G401 (cell line): Measurements from ENCODE around the gene SMIM5. TPM values are rescaled to one million over a fixed set of nuclear protein-coding genes. Genes with fewer than 3 reads are reported as not detected.

ENCODE experiments used
- DNase-seq: peaks from one replicate; pipeline ENCODE4 v3.0.0-alpha.2; 2015; ENCODE audit warnings: low spot score
- in situ Hi-C: cut with HindIII; loops from 2 replicates; pipeline ENCODE4 v1.10.0; 2016; ENCODE audit warnings: low sequenced_read_pairs, mixed read lengths
- total RNA-seq: library from RNA; depleted of rRNA; stranded (reverse); fragments of >200 nt; shearing (Covaris generic); gene quantifications from 2 replicates; pipeline ENCODE4 v1.2.3, GENCODE V29; 2014; rRNA removed

The SMIM5 gene
- total RNA-seq, 1 experiment from 2014 or later = not detected

DNA sequence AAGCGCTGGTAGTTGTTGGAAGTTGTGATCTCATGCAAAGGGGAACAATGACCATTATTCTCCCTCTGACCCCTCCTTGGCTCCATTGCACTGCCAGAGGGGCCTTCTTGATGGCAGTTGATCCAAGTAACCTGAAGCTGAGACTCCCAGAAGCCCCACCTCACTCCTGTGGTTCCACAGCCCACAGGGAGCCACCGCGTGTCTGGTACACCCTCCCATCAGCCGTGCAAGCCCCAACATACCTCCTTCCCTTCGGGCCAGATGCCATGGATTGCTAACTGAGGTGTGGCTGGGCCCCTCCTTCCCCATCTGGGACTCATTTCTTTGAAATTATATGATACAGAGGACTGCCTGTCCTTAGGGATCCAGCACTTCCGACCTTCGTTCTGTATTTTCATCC lies 51.7 kb downstream of the SMIM5 start:
- no peak for DNase-seq
- in situ Hi-C loops = no loop called here

GRCh38 chr17:75685499-75685898 lies 52.3 kb downstream of the SMIM5 start:
- no peak for DNase-seq
- in situ Hi-C loops = no loop called here

DNA sequence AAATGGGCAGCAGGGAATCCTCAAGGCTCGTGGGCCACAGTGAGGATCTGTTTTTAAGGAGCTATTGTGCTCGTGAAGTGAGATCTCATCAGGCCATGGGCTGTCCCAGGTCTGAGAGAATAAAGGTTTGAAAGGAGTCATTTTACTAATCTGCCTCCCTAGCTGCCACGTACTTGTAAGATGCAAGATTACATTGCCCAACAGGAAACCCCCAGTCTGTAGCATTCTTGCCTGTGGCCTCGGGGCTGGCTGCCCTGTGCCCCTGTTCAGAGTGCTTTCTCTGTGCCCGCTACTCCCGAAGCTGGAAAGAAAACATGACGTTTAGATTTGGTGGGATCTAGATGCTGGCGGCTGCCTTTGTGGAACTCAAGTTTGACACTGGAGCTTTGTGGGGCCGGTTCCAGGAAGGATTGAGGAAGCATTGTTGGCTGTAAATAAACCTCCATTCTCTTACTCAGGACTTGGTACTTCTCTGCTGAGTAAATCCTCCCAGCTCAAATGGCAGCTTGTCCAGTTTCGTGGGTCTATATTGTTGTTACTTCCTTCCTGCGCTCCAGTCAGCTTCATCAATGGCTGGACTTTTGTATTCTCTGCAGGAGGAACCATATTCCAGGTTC lies 55.1 kb downstream of the SMIM5 start:
- DNase-seq = no peak
- in situ Hi-C loops = no loop called here

DNA sequence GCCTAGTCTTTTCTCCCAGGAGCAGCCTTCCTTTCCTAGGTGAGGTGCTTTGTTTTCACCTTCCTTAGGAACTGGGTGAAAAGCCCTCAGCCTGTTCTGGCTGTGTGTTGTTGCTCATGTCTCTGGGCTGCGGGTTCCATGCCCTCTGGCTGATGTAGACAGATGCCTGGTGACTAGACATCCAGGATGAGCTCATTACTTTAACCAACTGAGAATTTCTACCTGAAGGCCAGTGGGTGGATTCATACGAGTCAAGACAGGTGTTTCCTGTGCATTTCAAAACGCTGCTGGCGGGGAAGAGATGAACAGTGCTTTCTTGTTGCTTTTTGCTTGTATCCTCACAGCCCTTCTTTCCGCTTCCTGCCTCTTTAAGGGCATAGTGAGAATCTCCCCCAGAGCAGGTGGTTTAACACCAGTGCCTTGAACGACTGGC lies 56.2 kb downstream of the SMIM5 start:
- in situ Hi-C loops = no loop called here

More for the DNA sequence above, 56.2 kb downstream of the SMIM5 start:
- no peak for DNase-seq

Other genes starting within 250 kb of the SMIM5 start
- gene GRB2, start 227.8 kb upstream of the SMIM5 start, total RNA-seq = 176 and 195 TPM in 2 replicates
- gene TMEM94, start 176.8 kb upstream of the SMIM5 start, total RNA-seq = 50.3 and 53.2 TPM in 2 replicates
- gene CASKIN2, start 117.9 kb upstream of the SMIM5 start, total RNA-seq = 11.6 and 11.8 TPM in 2 replicates
- gene TSEN54, start 116.9 kb upstream of the SMIM5 start, total RNA-seq = 47.2 and 56.3 TPM in 2 replicates
- gene LLGL2, start 107.7 kb upstream of the SMIM5 start, total RNA-seq = 28.9 and 37.8 TPM in 2 replicates
- gene MYO15B, start 45.6 kb upstream of the SMIM5 start, total RNA-seq = 0.18 and 3.9 TPM in 2 replicates
- gene RECQL5, start 33.7 kb downstream of the SMIM5 start, total RNA-seq = 16.7 and 40.0 TPM in 2 replicates
- 94.1 and 162 TPM in 2 replicates for gene SAP30BP, start 33.9 kb downstream of the SMIM5 start, total RNA-seq
- gene ITGB4, start 88.0 kb downstream of the SMIM5 start, total RNA-seq = 0.06 TPM in 1 of 2 replicates, not detected in the other
- gene GALK1, start 131.8 kb downstream of the SMIM5 start, total RNA-seq = 68.3 and 87.8 TPM in 2 replicates
- gene UNK, start 151.4 kb downstream of the SMIM5 start, total RNA-seq = 19.1 and 19.6 TPM in 2 replicates
- gene UNC13D, start 211.0 kb downstream of the SMIM5 start, total RNA-seq = 2.8 and 6.0 TPM in 2 replicates
- 18.6 and 18.7 TPM in 2 replicates for gene WBP2, start 221.9 kb downstream of the SMIM5 start, total RNA-seq
- 2.1 and 2.7 TPM in 2 replicates for gene TRIM47, start 245.1 kb downstream of the SMIM5 start, total RNA-seq